NCI-H446 (cell line): ENCODE results near the gene ARCN1.
"Not testable (repeated sequence)": the region's sequence is repeated elsewhere in the genome, so short reads cannot be mapped to it uniquely, and the experiment has no call there.

Experiments
- DNase-seq, 2 experiments: peaks; one replicate each; lab custom pipeline; 2025; lab: John Stamatoyannopoulos, UW

Gene ARCN1

DNA sequence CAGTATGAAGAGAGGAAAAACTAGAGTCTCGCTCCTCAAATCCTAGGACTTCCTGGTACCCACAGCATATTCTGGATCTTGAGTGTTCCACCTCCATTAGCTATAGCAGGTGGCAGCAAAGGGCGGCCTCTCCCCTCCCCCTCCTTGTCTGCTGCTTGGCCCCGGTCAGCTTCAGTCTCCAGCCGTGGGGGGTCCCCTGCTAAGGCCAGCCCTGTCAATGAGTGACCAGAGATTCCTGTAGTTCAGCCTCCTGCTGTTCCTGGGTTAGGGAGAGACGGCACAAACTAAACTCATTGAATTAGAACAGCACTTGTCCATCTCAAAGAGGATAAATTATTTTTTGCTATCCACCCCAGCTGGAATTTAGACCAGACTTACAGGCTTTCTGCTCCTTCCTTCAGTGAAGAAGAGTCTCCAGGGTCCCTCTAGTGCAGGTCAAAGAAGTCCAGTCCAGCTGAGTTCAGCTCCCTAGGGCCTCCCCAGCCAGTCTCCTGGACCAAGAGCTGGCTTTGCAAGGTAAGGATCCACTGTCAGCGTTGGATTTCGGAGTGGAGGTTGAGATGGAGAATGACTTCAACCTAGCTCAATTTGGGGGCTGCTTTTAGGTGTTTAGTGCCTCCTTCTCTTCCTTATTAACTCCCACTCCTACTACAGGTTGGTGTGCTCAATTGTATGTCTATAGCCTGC is 34.1 kb downstream of the ARCN1 start:
- DNase-seq, result no peak

DNA sequence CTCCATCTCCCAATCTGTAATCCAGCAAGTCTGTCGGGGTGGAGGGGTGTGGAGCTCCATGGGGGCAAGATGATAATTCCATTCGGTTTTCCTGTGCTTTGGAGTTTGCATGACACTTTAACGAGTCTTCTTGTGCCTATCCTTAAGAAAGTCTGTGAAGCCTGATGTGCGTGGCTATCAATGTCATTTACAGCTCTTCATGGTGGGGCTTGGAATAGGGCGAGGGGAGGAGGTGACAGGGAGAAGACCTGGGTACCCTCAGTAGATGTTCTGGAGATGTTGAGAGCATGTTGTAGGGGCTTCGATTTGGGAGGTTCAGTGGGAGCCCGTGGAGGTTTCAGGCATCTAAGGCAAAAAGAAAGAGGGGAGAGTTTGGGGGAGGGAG is 34.6 kb downstream of the ARCN1 start:
- no peak for DNase-seq

DNA sequence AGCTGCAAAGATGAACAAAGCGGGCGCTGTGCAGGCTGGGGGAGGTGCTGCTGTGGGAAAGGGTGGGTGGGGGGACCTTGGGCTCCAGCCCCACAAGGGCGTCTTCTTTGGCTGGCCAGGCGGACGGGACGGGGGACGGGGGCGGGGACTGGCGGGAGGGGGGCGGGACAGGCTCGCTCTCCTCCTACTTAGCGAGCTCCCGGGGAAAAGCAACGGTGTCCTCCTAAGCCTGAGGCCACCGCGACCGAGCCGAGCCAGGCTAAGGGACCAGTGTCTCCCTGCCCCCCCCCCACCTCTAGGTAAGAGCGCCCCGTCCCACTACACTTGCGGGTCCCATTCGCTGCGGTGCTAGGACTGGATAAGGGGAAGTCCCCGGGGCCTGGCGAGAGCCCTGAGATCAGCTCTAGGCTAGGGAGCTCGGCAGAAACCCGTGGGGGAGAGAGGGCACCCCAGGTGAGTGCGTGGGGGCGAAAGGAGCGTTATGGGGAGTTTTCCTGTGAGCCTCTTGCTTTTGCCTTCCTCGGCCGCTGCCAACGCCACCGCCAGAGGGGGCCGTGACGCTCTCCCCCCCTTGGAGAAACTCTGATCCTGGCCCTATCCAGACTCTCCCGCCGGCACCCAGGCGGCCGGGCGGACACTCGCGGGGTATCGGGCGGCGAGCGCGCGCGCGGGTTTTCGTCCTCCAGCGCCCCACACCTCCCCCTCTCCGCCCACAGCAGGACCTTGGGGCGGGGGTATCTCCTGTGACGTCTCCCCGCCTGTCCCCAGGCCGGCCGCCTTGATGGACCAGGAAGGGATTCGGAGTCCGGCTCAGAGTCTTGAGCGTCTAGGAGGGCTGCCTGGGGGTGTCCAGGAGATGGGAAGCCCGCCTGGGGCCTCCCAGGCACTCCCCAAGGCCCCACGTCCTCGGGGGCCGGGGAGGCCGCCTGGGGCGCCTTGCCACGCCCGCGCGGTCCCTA is 35.5 kb downstream of the ARCN1 start, which contains the start of gene PHLDB1:
TSS of gene PHLDB1 (plus strand) at position 215 of the 959 bp plus-strand sequence. CDS start 6,222 bp downstream, outside the sequence.
- no peak for DNase-seq

GRCh38 chr11:118608360-118609227 is 36.4 kb downstream of the ARCN1 start:
- DNase-seq, result no peak

- DNase-seq, result no peak
Observed at GRCh38 chr11:118609380-118610224, 37.4 kb downstream of the ARCN1 start.

- no peak for DNase-seq
Observed at GRCh38 chr11:118610225-118610772, 38.1 kb downstream of the ARCN1 start.

DNA sequence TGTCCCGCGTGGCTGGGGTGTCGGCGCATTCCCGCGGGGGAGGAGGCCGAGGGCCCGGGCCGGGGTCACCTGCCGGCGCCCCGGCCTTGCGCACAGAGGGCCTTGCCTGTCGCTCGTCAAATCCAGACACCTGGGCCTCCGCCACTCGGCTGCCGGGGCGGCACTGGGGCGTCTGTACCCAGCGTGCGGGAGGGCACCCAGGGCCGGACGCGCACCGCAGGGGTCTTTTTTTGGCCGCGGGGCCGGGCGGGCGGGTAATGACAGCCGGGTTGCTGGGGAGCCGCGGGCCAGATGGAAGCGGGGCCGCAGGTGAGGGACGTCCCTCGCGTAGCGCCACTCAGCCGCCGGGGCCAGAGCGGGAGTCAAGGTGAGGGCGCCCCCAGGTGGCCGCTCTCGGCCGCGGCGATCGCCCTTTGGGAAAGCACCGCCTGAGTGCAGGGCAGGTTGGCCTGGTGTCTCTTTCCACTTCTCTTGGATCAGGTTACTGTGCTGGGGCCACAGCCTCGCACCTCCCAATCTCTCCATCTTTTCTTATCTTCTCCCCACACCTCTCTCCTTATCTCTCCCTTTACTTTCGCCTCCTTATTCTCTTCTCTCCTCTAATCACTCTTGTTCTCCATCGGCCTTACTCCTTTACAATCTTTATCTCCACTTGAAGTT is 38.7 kb downstream of the ARCN1 start:
- no peak for DNase-seq

DNA sequence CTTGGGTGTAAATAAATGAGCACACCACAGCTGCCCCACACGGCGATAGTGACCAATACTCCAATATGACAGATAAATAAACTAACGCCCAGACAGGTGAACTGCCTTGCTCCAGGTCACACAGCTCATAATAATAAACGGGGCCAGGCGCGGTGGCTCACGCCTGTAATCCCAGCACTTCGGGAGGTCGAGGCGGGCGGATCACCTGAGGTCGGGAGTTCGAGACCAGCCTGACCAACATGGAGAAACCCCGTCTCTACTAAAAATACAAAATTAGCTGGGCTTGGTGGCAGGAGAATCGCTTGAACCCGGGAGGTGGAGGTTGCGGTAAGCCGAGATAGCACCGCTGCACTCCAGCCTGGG is 39.2 kb downstream of the ARCN1 start:
- DNase-seq, result not testable (repeated sequence)

DNA sequence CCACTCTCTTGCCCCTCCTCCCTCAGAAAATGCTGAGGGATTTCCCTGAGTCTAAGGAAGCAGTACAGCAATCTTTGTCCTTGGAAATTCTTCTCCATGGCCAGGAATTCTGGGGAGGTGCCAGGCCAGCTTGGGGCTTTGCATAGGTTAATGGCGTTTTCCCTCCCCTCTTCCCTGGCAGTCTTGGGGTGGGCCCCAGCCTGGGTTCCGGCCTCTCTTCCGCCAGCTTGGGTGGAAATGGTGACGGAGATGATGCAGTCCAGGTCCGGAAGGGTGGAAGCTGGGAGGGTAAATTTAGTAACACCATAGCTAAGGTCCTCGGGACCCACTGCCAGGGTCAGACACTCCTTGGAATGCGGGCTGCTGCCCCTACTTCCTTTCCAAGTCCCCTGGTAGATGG is 40.2 kb downstream of the ARCN1 start:
- no peak for DNase-seq

GRCh38 chr11:118614511-118614910 is 42.3 kb downstream of the ARCN1 start:
- no peak for DNase-seq

- no peak for DNase-seq
Observed at GRCh38 chr11:118615282-118615975, 43.2 kb downstream of the ARCN1 start.

DNA sequence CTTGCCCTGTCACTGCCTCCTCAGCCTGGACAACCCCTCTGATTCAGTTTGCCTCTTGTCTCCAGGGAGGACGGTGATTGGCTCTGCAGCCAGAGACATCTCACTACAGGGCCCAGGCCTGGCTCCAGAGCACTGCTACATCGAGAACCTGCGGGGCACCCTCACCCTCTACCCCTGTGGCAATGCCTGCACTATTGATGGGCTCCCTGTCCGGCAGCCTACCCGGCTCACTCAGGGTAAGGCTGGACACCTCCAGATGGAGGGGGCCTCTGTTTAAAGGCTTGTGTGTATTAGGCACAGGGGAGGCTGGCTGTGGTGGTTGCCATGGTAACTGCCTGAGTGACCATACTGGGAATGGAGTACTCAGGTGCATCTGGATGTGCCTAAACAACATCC is 43.8 kb downstream of the ARCN1 start:
- no peak for DNase-seq

DNA sequence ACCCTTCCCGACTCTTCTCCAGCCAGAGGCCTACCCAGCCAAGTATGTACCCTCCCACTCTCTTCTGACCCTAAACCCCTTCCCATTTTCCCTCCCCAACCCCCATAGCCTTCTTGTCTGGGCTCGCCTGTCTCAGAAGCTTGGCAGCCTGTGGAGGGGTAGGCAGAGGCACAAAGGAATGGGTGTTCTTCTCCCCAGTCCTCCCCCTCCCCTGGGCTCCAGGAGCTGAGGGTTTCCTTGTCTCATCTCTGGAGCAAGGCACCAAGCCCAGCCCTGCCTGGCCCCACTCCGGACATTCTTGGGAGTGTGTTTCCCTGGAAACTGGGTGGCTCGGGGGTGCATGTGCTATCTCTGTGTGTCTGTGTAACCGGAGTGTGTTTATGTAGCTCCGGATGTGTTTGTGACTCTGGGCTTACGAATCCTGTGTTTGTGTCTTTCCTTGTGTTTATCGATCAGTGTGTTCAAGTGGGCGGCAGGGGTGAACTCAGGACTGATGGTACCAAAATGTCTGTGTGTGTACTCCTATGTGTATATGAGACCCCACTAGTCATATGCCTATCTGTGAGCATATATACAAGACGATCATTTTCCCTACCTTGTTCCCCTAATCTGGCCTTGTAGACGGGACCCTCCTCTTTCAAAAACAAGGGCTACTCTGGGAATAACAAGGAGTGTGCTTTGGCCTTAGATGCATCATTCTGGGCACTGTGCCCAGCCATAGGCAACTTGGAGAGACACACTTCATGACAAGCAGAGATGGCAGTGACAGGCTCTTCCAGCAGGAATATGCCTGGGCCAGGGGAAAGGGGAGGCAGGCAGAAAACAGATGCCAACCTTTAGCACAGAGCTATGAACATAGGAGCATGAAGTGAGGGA is 46.1 kb downstream of the ARCN1 start:
- peak; percentile 76 to 90 for DNase-seq

GRCh38 chr11:118618991-118619375 is 46.8 kb downstream of the ARCN1 start:
- DNase-seq, result peak in 1 of 2 experiments; percentile 89

- peak; percentile 88 to 91 for DNase-seq
Observed at GRCh38 chr11:118619444-118620197, 47.4 kb downstream of the ARCN1 start.

DNA sequence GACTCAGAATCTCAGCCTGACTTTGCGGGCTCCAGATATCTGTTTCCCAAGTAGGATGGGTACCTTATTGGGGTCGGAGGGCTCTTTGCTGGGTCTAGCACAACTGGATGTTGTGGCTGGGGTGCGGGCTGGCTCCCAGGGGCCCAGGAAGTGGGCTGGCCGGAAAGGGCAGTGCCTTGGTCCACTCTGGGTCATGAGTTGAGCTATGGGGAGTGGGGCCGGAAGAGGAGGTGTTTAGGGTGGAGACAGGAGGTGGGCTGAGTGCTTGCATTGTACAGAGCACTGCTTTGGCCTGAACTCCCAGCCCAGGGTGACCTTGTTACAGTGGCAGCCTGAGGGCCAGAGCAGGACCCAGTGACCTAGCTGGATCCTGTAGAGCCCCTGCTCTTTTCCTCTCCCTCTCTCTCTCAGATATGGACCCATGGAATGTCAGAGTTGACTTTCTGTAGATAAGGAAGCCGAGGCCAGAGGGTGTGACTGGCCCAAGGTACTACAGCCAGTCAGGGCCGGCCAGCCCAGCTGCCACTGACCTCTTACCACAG is 48.4 kb downstream of the ARCN1 start:
- DNase-seq, result no peak

GRCh38 chr11:118621071-118621783 is 49.0 kb downstream of the ARCN1 start:
- no peak for DNase-seq
